Measurements from ENCODE around the gene RPL29. TPM values are rescaled to one million over a fixed set of nuclear protein-coding genes. Genes with fewer than 3 reads are reported as not detected.

RPL29 gene
- total and polyA plus RNA-seq, 2 of the 4 experiments (the other 2 are of a cell fraction): 2,081 to 2,126 TPM

DNA sequence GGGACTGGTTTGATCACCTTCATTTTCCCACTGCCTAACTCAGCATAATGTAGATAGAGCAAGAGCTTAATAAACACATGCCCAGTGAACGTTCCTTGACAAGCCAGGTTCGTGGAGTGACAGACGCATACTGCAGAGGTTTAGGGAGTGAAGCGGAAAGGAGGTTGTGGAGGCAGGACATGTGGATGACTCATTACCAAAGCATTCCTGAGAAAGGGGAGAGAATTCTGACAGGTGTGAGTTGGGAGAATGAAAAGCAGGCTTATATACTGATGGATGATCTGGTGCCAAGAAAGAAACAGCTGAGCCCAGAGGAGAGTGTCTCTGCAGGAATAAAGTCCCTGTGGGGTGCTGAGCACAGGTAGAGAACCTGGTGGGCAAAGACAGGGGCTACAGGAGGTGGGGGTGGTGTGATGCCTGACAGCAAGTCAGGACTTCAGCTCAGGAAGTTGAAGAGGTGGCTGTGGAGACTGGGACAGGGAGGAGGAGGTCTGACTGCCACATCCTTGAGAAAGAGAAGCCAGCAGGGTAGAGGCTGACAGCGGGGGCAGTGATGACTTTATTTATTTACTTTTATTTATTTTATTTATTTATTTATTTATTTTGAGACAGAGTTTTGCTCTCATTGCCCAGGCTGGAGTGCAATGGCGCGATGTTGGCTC, 2.4 kb upstream of the RPL29 start:
- peaks cover 3% of the 10 kb centered on the region for H3K9me1 ChIP-seq (ENCODE audit: insufficient read depth, low read length)
- DNase-seq: no peak
- H3K27me3 ChIP-seq (ENCODE audit: control insufficient read depth, insufficient read depth, low read length): no peaks in the 10 kb centered on the region
- ChIA-PET CTCF (no interaction called here), POLR2A (ENCODE audit: unreplicated experiment) (interaction anchor here (0.5 kb wide), 1 partner anchor 55 kb away, joined by 3 read pairs; no protein-coding TSS in a partner anchor)
- 18% methylated on average over 4 of the region's 7 CpGs; no CpG with 5 or more reads in 1 of the 2 experiments for WGBS, 2 experiments (ENCODE audit: extremely low coverage in 2 of 2, insufficient read length in 1 of 2)
- no peak overlapping the region for H3K9ac ChIP-seq (ENCODE audit: low read depth, low read length)
- H3K23ac ChIP-seq (ENCODE audit: low read depth, low read length): no peak overlapping the region
- no peak overlapping the region for H4K5ac ChIP-seq (ENCODE audit: low read depth, low read length)
- in situ Hi-C loops (cut with MboI; ENCODE audit: low sequenced_read_pairs): no loop called here
- H3K56ac ChIP-seq (ENCODE audit: extremely low read depth, insufficient read depth, low read length): no peak overlapping the region
- peaks cover 9 to 20% of the 10 kb centered on the region in 2 experiments; a peak in 3 of 4 replicates for H3K79me1 ChIP-seq (ENCODE audit: low read depth in 1 of 2, low read length in 2 of 2)
- H3K18ac ChIP-seq (ENCODE audit: low read depth, low read length): no peak overlapping the region
- H2BK5ac ChIP-seq (ENCODE audit: low read depth, low read length, poor library complexity, severe bottlenecking): no peak overlapping the region
- H3K27ac ChIP-seq (ENCODE audit: insufficient read depth, low read length): no peak overlapping the region
- no peaks in the 10 kb centered on the region for H3K9me3 ChIP-seq (ENCODE audit: control insufficient read depth, insufficient read depth, low read length)
- H3K14ac ChIP-seq (replicated peaks; ENCODE audit: low read depth, low read length): no peak overlapping the region
- BruUV-seq (replicated peaks): no TSS peak
- peaks cover 14% of the 10 kb centered on the region for H3K36me3 ChIP-seq (ENCODE audit: control insufficient read depth, insufficient read depth, low read length)
- H2BK120ac ChIP-seq (ENCODE audit: low read depth, low read length): no peak overlapping the region
- H2BK20ac ChIP-seq (ENCODE audit: low read depth, low read length): no peak overlapping the region
- 0 out of 4 replicates have a peak overlapping the region, but pooled peaks of 1 of the 2 experiments have one; percentile 9 for H4K8ac ChIP-seq (ENCODE audit: low read depth in 2 of 2, low read length in 2 of 2)
- no peak overlapping the region for H3K4me3 ChIP-seq (ENCODE audit: insufficient read depth, low read depth, low read length)
- H3K4ac ChIP-seq (ENCODE audit: low read depth, low read length): no peak overlapping the region
- H3K4me1 ChIP-seq (ENCODE audit: control insufficient read depth, insufficient read depth, low read length): peaks cover 5% of the 10 kb centered on the region
- peak overlapping the region; percentile 34 for H2AFZ ChIP-seq (replicated peaks; ENCODE audit: low read length, poor library complexity)
- H3K4me2 ChIP-seq (ENCODE audit: low read depth, low read length): no peak overlapping the region
- peaks cover 9% of the 10 kb centered on the region; the same call in 1 of the 2 replicates for H4K20me1 ChIP-seq (ENCODE audit: insufficient read depth, low read length)
- H2AK5ac ChIP-seq (ENCODE audit: low read depth, low read length): peak overlapping the region; percentile 56; the same call in 1 of the 2 replicates
- no peak overlapping the region for H4K91ac ChIP-seq (ENCODE audit: insufficient read depth, low read depth, low read length)
- ATAC-seq (ENCODE audit: low read depth): no peak
- peak overlapping the region; percentile 7 for H2AK9ac ChIP-seq (replicated peaks; ENCODE audit: low read depth, low read length, poor library complexity)
- TF ChIP-seq RAD21 (IDR thresholded peaks at IDR 0.05; ENCODE audit: low read length): no peak
- no peak for TF ChIP-seq MAZ (IDR thresholded peaks at IDR 0.05; ENCODE audit: borderline replicate concordance, low read depth, low read length)
- TF ChIP-seq, protein P1, sequence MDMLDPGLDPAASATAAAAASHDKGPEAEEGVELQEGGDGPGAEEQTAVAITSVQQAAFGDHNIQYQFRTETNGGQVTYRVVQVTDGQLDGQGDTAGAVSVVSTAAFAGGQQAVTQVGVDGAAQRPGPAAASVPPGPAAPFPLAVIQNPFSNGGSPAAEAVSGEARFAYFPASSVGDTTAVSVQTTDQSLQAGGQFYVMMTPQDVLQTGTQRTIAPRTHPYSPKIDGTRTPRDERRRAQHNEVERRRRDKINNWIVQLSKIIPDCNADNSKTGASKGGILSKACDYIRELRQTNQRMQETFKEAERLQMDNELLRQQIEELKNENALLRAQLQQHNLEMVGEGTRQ (IDR thresholded peaks at IDR 0.05; ENCODE audit: low read depth, low read length): no peak
- TF ChIP-seq RFX5 (IDR thresholded peaks at IDR 0.05; ENCODE audit: low read depth, low read length): no peak
- no peak for TF ChIP-seq SMC3 (IDR thresholded peaks at IDR 0.05; ENCODE audit: low read depth, low read length)
- no peak for TF ChIP-seq CHD1 (IDR thresholded peaks at IDR 0.05; ENCODE audit: low read depth, low read length)
- no peak for TF ChIP-seq MAFK (IDR thresholded peaks at IDR 0.05; ENCODE audit: low read depth, low read length)
- no peak for TF ChIP-seq NFE2L2 (IDR thresholded peaks at IDR 0.05; ENCODE audit: low read depth, low read length)
- no peak for TF ChIP-seq FOS (IDR thresholded peaks at IDR 0.05; ENCODE audit: low read depth, low read length)
- no peak for TF ChIP-seq MXI1 (IDR thresholded peaks at IDR 0.05; ENCODE audit: borderline replicate concordance, low read depth, low read length)
- TF ChIP-seq CEBPB (IDR thresholded peaks at IDR 0.05; ENCODE audit: low read depth, low read length): no peak
- intact Hi-C loops (cut with micrococcal nuclease): loop anchor here (5.0 kb wide), 1 partner anchor 199 kb away; the partner anchor contains the start of gene ALAS1
- dilution Hi-C loops (cut with HindIII; ENCODE audit: low sequenced_read_pairs, unreplicated experiment): no loop called here
- H2BK15ac ChIP-seq (ENCODE audit: low read depth, low read length): no peak overlapping the region

All from IMR-90 (cell line).